ENCODE data around the gene EHMT1. TPM values are rescaled to one million over a fixed set of nuclear protein-coding genes. Genes with fewer than 3 reads are reported as not detected.

EHMT1 gene
- total and polyA plus RNA-seq, 2 experiments from 2014 or later, result 162 to 177 TPM

- TF ChIP-seq REST (IDR thresholded peaks at IDR 0.05; ENCODE audit: unreplicated experiment) (no peak), JUNB (IDR thresholded peaks at IDR 0.05; ENCODE audit: unreplicated experiment) (no peak), EZH2phosphoT487 (IDR thresholded peaks at IDR 0.05; ENCODE audit: unreplicated experiment) (no peak), ZNF331 (CRISPR knock-in tag; IDR thresholded peaks at IDR 0.05; ENCODE audit: low read depth) (no peak), ZNF462 (CRISPR knock-in tag; IDR thresholded peaks at IDR 0.05) (no peak), NANOG (IDR thresholded peaks at IDR 0.05; ENCODE audit: borderline replicate concordance) (no peak), POLR2AphosphoS5 (IDR thresholded peaks at IDR 0.05; ENCODE audit: low read depth) (no peak)
Measured at GRCh38 chr9:137683262-137683864, 64.6 kb downstream of the EHMT1 start (continued).
